Measurements from ENCODE around the gene SPTA1. TPM values are rescaled to one million over a fixed set of nuclear protein-coding genes. Genes with fewer than 3 reads are reported as not detected.

SPTA1 gene
- total and polyA plus RNA-seq, 2 of the 8 experiments (the other 6 are each of a cell fraction or from before 2014, with no cell fraction given) = not detected

DNA sequence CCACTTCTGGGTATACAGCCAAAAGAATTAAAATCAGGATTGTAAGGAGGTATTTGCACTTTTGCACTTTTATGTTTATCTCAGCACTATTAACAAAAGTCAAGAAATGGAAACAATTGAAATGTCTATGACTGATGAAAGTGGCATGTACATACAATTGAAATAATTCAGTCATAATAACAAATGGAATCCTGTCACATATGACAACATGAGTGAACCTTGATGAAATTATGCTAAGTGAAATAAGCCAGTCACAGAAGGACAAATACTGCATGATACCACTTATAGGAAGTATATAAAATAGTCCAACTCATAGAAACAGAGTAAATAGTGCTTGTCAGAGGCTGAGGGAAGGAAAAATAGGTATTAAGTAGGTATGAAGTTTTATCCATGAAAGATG lies 3.4 kb upstream of the SPTA1 start:
- Histone ChIP-seq H4K20me1 (replicated peaks in 1 of 2; ENCODE audit: control insufficient read depth in 1 of 2, insufficient read depth in 2 of 2, low read length in 2 of 2) (no peaks in the 10 kb centered on the region), H3K79me1 (ENCODE audit: low read depth, low read length) (no peaks in the 10 kb centered on the region), H3K23me2 (ENCODE audit: low read depth, low read length) (no peaks in the 10 kb centered on the region), H2BK120ac (replicated peaks; ENCODE audit: low read depth, low read length) (no peak overlapping the region), H3K4me2 (ENCODE audit: insufficient read depth in 1 of 2, low read depth in 2 of 2, low read length in 2 of 2) (no peak overlapping the region), H4K91ac (replicated peaks; ENCODE audit: insufficient read length, low read length) (no peak overlapping the region), H3K9me3 (ENCODE audit: insufficient read depth in 2 of 2, low read depth in 1 of 2, low read length in 1 of 2) (no peaks in the 10 kb centered on the region), H3K23ac (ENCODE audit: insufficient read length) (no peak overlapping the region), H3K79me2 (ENCODE audit: control insufficient read depth in 1 of 2, insufficient read depth in 2 of 2, low read length in 2 of 2) (no peaks in the 10 kb centered on the region), H3K27ac (ENCODE audit: low read depth, low read length) (no peak overlapping the region), H2AK5ac (ENCODE audit: low read depth, low read length) (no peak overlapping the region), H3K4me3 (ENCODE audit: extremely low read depth in 1 of 4, insufficient read depth in 2 of 4, low read depth in 3 of 4, low read length in 4 of 4) (no peak overlapping the region), H3K4ac (replicated peaks; ENCODE audit: insufficient read length, low read depth, low read length) (no peak overlapping the region), H3K9ac (replicated peaks in 1 of 4; ENCODE audit: extremely low read depth in 1 of 4, low read depth in 3 of 4, low read length in 3 of 4) (no peak overlapping the region), H3K4me1 (replicated peaks in 1 of 4; ENCODE audit: control insufficient read depth in 3 of 4, insufficient read depth in 4 of 4, low read length in 3 of 4) (no peaks in the 10 kb centered on the region), H2AFZ (ENCODE audit: low read length) (no peak overlapping the region), H2BK20ac (ENCODE audit: low read length) (no peak overlapping the region), H4K8ac (ENCODE audit: extremely low read depth, insufficient read depth, low read length) (no peak overlapping the region), H3K18ac (ENCODE audit: extremely low read depth, low read length) (no peak overlapping the region), H3K56ac (replicated peaks; ENCODE audit: insufficient read length, low read depth, low read length) (no peak overlapping the region), H3K36me3 (ENCODE audit: control insufficient read depth in 2 of 4, insufficient read depth in 4 of 4, low read length in 3 of 4) (no peaks in the 10 kb centered on the region), H4K5ac (ENCODE audit: insufficient read length, low read depth, low read length) (no peak overlapping the region), H2BK15ac (ENCODE audit: low read length) (no peak overlapping the region), H2BK12ac (ENCODE audit: low read depth, low read length) (no peak overlapping the region), H2BK5ac (ENCODE audit: low read depth, low read length) (no peak overlapping the region), H3K14ac (ENCODE audit: insufficient read length) (no peak overlapping the region), H3K27me3 (replicated peaks in 1 of 4; ENCODE audit: control insufficient read depth in 3 of 4, extremely low read depth in 1 of 4, insufficient read depth in 3 of 4, low read length in 3 of 4) (no peaks in the 10 kb centered on the region)
- ChIA-PET CTCF (ENCODE audit: partially characterized antibody) (no interaction called here), POLR2A (ENCODE audit: partially characterized antibody) (no interaction called here)
- FAIRE-seq (no peak), DNase-seq (ENCODE audit: low read depth in 1 of 2, low spot score in 2 of 2) (no peak)
- TF ChIP-seq POLR2A (IDR thresholded peaks at IDR 0.05; ENCODE audit: control extremely low read depth in 1 of 2, low read depth in 2 of 2, low read length in 2 of 2) (no peak), SP2 (IDR thresholded peaks at IDR 0.05; ENCODE audit: low read length) (no peak), PHF8 (conservative IDR thresholded peaks at IDR 0.05; ENCODE audit: low read depth, low read length) (no peak)
